ENCODE results near the gene CABP7.

The CABP7 gene

DNA sequence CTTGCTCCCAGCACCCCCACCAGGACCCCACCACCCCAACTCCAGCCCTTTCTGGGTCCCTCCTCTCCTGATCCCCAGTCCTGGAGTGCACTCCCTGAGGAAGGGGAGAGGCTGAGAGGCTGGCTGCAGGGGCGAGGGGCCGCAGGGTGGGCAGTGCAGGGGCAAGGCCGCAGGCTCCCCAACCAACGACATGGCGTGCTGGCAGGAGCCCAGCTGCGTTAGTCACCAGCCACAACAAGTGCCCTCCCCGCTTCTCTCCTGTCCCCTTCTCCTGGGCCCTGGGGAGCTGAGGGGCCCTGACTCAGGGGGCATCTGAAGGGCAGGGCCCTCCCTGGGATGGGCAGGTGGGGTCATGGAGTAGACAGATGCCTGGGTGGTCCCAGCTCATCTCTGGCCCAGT lies 2.3 kb downstream of the CABP7 start:
- no peak overlapping the region for H3K27ac ChIP-seq (ENCODE audit: low read depth, low read length)
- no peaks in the 10 kb centered on the region for H3K4me1 ChIP-seq (ENCODE audit: control insufficient read depth in 1 of 2, insufficient read depth in 2 of 2, low read length in 2 of 2)
- H3K27me3 ChIP-seq (ENCODE audit: control insufficient read depth in 1 of 2, insufficient read depth in 2 of 2, low read length in 2 of 2), result peaks cover 27 to 37% of the 10 kb centered on the region in 2 donors
- H3K4me3 ChIP-seq (ENCODE audit: low read depth in 1 of 2, low read length in 2 of 2), result no peak overlapping the region
- no peak overlapping the region for H3K9ac ChIP-seq (ENCODE audit: low read depth in 1 of 2, low read length in 2 of 2)
- no peaks in the 10 kb centered on the region for H3K36me3 ChIP-seq (ENCODE audit: control insufficient read depth in 1 of 2, insufficient read depth in 2 of 2, low read length in 2 of 2)
- H3K9me3 ChIP-seq (ENCODE audit: control insufficient read depth in 1 of 2, low read length in 2 of 2), result no peaks in the 10 kb centered on the region

DNA sequence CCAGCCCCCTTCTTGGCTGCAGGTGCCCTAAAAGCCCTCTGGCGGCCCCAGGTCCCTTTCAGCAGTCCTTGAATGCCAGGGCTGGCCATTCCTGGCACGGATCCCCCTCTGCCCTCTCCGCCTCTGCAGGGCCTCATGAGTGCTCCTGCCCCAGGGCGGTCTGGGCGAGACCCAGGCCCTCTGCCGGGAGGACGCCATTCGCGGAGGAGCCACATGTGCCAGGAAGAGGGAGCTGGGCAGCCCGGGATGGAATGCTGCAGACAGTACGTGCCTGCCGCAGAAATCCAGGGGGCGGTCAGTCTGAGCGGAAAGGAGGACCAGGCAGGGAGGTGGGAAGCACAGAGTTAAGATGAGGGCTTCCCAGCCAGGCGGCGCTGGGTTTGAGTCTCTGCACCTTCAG lies 2.8 kb downstream of the CABP7 start:
- peaks cover 27 to 37% of the 10 kb centered on the region in 2 donors for H3K27me3 ChIP-seq (ENCODE audit: control insufficient read depth in 1 of 2, insufficient read depth in 2 of 2, low read length in 2 of 2)
- no peak overlapping the region for H3K4me3 ChIP-seq (ENCODE audit: low read depth in 1 of 2, low read length in 2 of 2)
- H3K27ac ChIP-seq (ENCODE audit: low read depth, low read length), result no peak overlapping the region

DNA sequence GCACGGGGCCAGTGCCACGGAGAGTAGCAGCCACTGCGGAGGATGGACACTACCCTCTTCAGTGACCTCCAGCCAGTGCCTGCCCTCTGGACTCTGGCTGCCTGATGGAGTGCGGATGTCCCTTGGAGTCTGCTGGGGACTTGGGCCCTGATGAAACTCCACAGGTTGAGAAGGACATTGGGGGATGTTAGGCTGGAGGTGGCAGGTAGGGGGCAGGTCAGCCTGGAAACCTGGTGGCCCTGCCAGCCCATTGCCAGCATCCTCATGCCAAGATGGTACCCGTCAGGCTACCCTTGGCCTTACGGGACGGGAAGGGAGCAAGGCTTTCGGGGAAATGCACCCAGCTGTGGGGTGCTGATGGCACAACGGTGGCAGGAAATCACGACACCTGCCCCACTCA lies 4.0 kb downstream of the CABP7 start:
- Histone ChIP-seq H3K27ac (ENCODE audit: low read depth, low read length) (no peak overlapping the region), H3K4me1 (ENCODE audit: control insufficient read depth in 1 of 2, insufficient read depth in 2 of 2, low read length in 2 of 2) (no peaks in the 10 kb centered on the region), H3K27me3 (ENCODE audit: control insufficient read depth in 1 of 2, insufficient read depth in 2 of 2, low read length in 2 of 2) (peaks cover 20 to 27% of the 10 kb centered on the region in 2 donors), H3K36me3 (ENCODE audit: control insufficient read depth in 1 of 2, insufficient read depth in 2 of 2, low read length in 2 of 2) (no peaks in the 10 kb centered on the region), H3K9me3 (ENCODE audit: control insufficient read depth in 1 of 2, low read length in 2 of 2) (no peaks in the 10 kb centered on the region), H3K9ac (ENCODE audit: low read depth in 1 of 2, low read length in 2 of 2) (no peak overlapping the region), H3K4me3 (ENCODE audit: low read depth in 1 of 2, low read length in 2 of 2) (no peak overlapping the region)

More for the DNA sequence above, 2.8 kb downstream of the CABP7 start:
- no peak overlapping the region for H3K9ac ChIP-seq (ENCODE audit: low read depth in 1 of 2, low read length in 2 of 2)
- no peaks in the 10 kb centered on the region for H3K4me1 ChIP-seq (ENCODE audit: control insufficient read depth in 1 of 2, insufficient read depth in 2 of 2, low read length in 2 of 2)
- no peaks in the 10 kb centered on the region for H3K36me3 ChIP-seq (ENCODE audit: control insufficient read depth in 1 of 2, insufficient read depth in 2 of 2, low read length in 2 of 2)
- H3K9me3 ChIP-seq (ENCODE audit: control insufficient read depth in 1 of 2, low read length in 2 of 2), result no peaks in the 10 kb centered on the region

- no peaks in the 10 kb centered on the region for H3K4me1 ChIP-seq (ENCODE audit: control insufficient read depth in 1 of 2, insufficient read depth in 2 of 2, low read length in 2 of 2)
- peaks cover 11 to 18% of the 10 kb centered on the region in 2 donors for H3K27me3 ChIP-seq (ENCODE audit: control insufficient read depth in 1 of 2, insufficient read depth in 2 of 2, low read length in 2 of 2)
- H3K9me3 ChIP-seq (ENCODE audit: control insufficient read depth in 1 of 2, low read length in 2 of 2), result no peaks in the 10 kb centered on the region
- no peaks in the 10 kb centered on the region for H3K36me3 ChIP-seq (ENCODE audit: control insufficient read depth in 1 of 2, insufficient read depth in 2 of 2, low read length in 2 of 2)
- no peak overlapping the region for H3K4me3 ChIP-seq (ENCODE audit: low read depth in 1 of 2, low read length in 2 of 2)
- no peak overlapping the region for H3K9ac ChIP-seq (ENCODE audit: low read depth in 1 of 2, low read length in 2 of 2)
- no peak overlapping the region for H3K27ac ChIP-seq (ENCODE audit: low read depth, low read length)
Observed at GRCh38 chr22:29724843-29725242, 5.0 kb downstream of the CABP7 start.

- peaks cover 0 to 4% of the 10 kb centered on the region in 2 donors for H3K36me3 ChIP-seq (ENCODE audit: control insufficient read depth in 1 of 2, insufficient read depth in 2 of 2, low read length in 2 of 2)
- no peaks in the 10 kb centered on the region for H3K4me1 ChIP-seq (ENCODE audit: control insufficient read depth in 1 of 2, insufficient read depth in 2 of 2, low read length in 2 of 2)
- H3K9me3 ChIP-seq (ENCODE audit: control insufficient read depth in 1 of 2, low read length in 2 of 2), result no peaks in the 10 kb centered on the region
- no peak overlapping the region for H3K4me3 ChIP-seq (ENCODE audit: low read depth in 1 of 2, low read length in 2 of 2)
- no peak overlapping the region for H3K9ac ChIP-seq (ENCODE audit: low read depth in 1 of 2, low read length in 2 of 2)
- H3K27ac ChIP-seq (ENCODE audit: low read depth, low read length), result no peak overlapping the region
- H3K27me3 ChIP-seq (ENCODE audit: control insufficient read depth in 1 of 2, insufficient read depth in 2 of 2, low read length in 2 of 2), result peaks cover 8 to 13% of the 10 kb centered on the region in 2 donors
Observed at GRCh38 chr22:29726106-29726505, 6.3 kb downstream of the CABP7 start.

DNA sequence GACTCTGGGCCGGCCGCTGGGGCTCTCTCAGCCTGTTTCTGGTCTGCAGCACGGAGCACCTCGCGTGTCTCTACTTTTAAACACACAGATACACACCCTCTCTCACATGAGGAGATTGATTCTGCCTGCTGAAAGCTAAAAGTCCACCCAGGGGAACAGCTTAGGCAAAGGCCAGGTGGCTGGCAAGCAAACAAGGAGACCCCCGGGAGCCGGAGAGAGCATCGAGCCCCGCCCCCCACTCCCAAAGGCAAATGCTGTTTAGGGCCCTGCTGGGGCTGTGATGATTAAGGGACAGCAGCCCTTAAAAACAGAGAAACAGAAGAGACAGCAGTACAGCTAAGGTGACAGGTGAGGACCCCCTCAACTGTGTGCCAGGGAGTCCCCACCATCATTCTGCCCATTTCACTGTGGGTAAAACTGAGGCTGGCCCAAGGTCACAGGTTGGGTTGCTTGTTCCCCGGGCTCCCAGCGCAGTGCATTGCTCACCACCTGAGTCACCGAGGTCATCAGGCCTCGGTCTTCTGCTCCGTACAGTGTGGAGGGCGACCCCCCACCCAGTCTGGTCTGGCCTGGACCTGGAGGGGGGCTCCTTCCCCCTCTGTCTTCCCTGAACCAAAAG lies 6.8 kb downstream of the CABP7 start:
- H3K4me1 ChIP-seq (ENCODE audit: control insufficient read depth in 1 of 2, insufficient read depth in 2 of 2, low read length in 2 of 2), result no peaks in the 10 kb centered on the region
- peaks cover 0 to 4% of the 10 kb centered on the region in 2 donors for H3K36me3 ChIP-seq (ENCODE audit: control insufficient read depth in 1 of 2, insufficient read depth in 2 of 2, low read length in 2 of 2)
- H3K9ac ChIP-seq (ENCODE audit: low read depth in 1 of 2, low read length in 2 of 2), result no peak overlapping the region
- no peak overlapping the region for H3K27ac ChIP-seq (ENCODE audit: low read depth, low read length)
- no peaks in the 10 kb centered on the region for H3K9me3 ChIP-seq (ENCODE audit: control insufficient read depth in 1 of 2, low read length in 2 of 2)
- H3K27me3 ChIP-seq (ENCODE audit: control insufficient read depth in 1 of 2, insufficient read depth in 2 of 2, low read length in 2 of 2), result peaks cover 4 to 7% of the 10 kb centered on the region in 2 donors
- H3K4me3 ChIP-seq (ENCODE audit: low read depth in 1 of 2, low read length in 2 of 2), result no peak overlapping the region

DNA sequence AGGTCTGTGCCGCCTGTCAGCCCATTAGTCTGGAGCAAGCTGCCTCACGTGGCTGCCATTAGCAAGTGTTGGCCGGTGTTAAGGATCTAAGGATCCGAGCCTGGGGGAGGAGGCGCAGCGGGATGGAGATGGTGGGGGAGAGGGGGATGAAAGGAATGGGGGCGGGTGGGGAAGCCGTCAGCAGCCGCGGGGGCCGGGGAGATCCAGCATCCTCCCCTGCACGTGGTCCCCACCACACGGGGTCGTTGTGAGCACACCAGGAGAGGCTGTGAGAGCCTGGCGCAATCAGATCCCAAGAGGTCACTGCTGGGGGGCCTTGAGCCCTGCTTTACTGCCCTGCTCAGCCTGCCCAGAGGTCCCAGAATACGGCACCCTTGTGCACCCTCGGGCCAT lies 7.3 kb downstream of the CABP7 start:
- Histone ChIP-seq H3K36me3 (ENCODE audit: control insufficient read depth in 1 of 2, insufficient read depth in 2 of 2, low read length in 2 of 2) (peaks cover 0 to 4% of the 10 kb centered on the region in 2 donors), H3K4me3 (ENCODE audit: low read depth in 1 of 2, low read length in 2 of 2) (no peak overlapping the region), H3K9ac (ENCODE audit: low read depth in 1 of 2, low read length in 2 of 2) (no peak overlapping the region), H3K27ac (ENCODE audit: low read depth, low read length) (no peak overlapping the region), H3K27me3 (ENCODE audit: control insufficient read depth in 1 of 2, insufficient read depth in 2 of 2, low read length in 2 of 2) (peaks cover 2 to 4% of the 10 kb centered on the region in 2 donors), H3K9me3 (ENCODE audit: control insufficient read depth in 1 of 2, low read length in 2 of 2) (no peaks in the 10 kb centered on the region), H3K4me1 (ENCODE audit: control insufficient read depth in 1 of 2, insufficient read depth in 2 of 2, low read length in 2 of 2) (peaks cover 0 to 4% of the 10 kb centered on the region in 2 donors)

- Histone ChIP-seq H3K9me3 (ENCODE audit: control insufficient read depth in 1 of 2, low read length in 2 of 2) (no peaks in the 10 kb centered on the region), H3K27ac (ENCODE audit: low read depth, low read length) (no peak overlapping the region), H3K27me3 (ENCODE audit: control insufficient read depth in 1 of 2, insufficient read depth in 2 of 2, low read length in 2 of 2) (peaks cover 0 to 4% of the 10 kb centered on the region in 2 donors), H3K4me1 (ENCODE audit: control insufficient read depth in 1 of 2, insufficient read depth in 2 of 2, low read length in 2 of 2) (peaks cover 12 to 13% of the 10 kb centered on the region in 2 donors), H3K4me3 (ENCODE audit: low read depth in 1 of 2, low read length in 2 of 2) (no peak overlapping the region), H3K36me3 (ENCODE audit: control insufficient read depth in 1 of 2, insufficient read depth in 2 of 2, low read length in 2 of 2) (peaks cover 0 to 4% of the 10 kb centered on the region in 2 donors), H3K9ac (ENCODE audit: low read depth in 1 of 2, low read length in 2 of 2) (no peak overlapping the region)
Observed at GRCh38 chr22:29729161-29729560, 9.4 kb downstream of the CABP7 start.

DNA sequence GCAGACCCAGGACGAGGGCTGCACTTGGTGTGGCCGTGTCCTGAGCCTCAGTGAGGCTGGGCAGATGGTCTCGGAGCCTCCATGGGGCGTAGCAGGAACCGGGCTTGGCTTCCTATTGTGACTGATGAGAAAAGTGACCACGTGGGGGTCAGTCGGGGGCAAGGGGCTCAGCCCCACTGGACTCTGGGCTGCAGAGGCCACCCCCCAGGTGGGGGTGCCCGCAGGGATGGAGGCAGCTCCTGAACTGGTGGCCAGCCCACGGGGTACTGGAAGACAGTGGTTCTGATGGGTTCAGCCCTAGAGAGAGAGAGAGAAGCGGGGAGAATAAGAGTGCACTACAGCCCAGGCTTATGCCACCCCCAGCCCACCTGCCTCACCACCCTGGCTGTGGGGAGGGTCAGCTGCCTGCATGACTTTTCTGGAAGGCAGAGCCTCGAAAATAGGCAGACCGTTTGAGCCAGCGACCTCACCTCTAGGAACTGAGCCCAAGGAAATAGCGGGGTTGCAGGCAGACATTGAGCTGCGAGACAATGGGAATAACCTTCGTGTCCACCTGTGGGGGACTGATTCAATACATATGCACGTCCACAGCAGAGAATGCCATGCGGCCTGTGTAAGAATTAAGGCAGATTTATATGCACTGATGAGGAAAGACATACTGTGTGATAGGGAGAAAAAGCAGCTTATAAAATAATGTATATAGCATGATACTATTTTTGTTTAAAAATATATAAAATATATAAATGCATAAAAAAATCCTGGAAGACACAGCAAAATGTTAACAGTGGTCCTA lies 11.5 kb downstream of the CABP7 start:
- Histone ChIP-seq H3K27ac (ENCODE audit: low read depth, low read length) (no peak overlapping the region), H3K4me1 (ENCODE audit: control insufficient read depth in 1 of 2, insufficient read depth in 2 of 2, low read length in 2 of 2) (peaks cover 13% of the 10 kb centered on the region in 2 donors), H3K9me3 (ENCODE audit: control insufficient read depth in 1 of 2, low read length in 2 of 2) (no peaks in the 10 kb centered on the region), H3K36me3 (ENCODE audit: control insufficient read depth in 1 of 2, insufficient read depth in 2 of 2, low read length in 2 of 2) (peaks cover 0 to 11% of the 10 kb centered on the region in 2 donors), H3K9ac (ENCODE audit: low read depth in 1 of 2, low read length in 2 of 2) (no peak overlapping the region), H3K27me3 (ENCODE audit: control insufficient read depth in 1 of 2, insufficient read depth in 2 of 2, low read length in 2 of 2) (no peaks in the 10 kb centered on the region), H3K4me3 (ENCODE audit: low read depth in 1 of 2, low read length in 2 of 2) (no peak overlapping the region)

DNA sequence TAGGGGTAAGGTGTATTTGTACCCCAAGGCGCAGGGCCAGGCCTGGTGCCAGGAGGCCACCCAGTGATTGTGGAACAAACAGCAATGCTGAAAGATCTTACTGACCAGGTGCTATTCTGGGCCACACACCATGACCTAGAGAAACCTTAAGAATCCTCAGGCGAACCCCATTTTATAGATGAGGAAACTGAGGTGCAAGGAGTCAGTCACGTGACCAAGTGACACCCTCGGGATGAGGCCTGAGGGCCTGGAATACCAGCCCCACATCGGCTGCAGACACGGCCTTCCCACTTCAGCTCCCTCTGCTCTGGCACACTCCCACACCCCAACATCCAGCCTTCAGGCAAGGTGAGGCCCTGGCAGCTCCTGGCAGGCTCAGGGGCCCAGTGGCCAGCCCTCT lies 13.1 kb downstream of the CABP7 start:
- no peak overlapping the region for H3K4me3 ChIP-seq (ENCODE audit: low read depth in 1 of 2, low read length in 2 of 2)
- no peaks in the 10 kb centered on the region for H3K9me3 ChIP-seq (ENCODE audit: control insufficient read depth in 1 of 2, low read length in 2 of 2)
- H3K9ac ChIP-seq (ENCODE audit: low read depth in 1 of 2, low read length in 2 of 2), result no peak overlapping the region
- no peaks in the 10 kb centered on the region for H3K27me3 ChIP-seq (ENCODE audit: control insufficient read depth in 1 of 2, insufficient read depth in 2 of 2, low read length in 2 of 2)
- H3K4me1 ChIP-seq (ENCODE audit: control insufficient read depth in 1 of 2, insufficient read depth in 2 of 2, low read length in 2 of 2), result peaks cover 13% of the 10 kb centered on the region in 2 donors
- peaks cover 0 to 11% of the 10 kb centered on the region in 2 donors for H3K36me3 ChIP-seq (ENCODE audit: control insufficient read depth in 1 of 2, insufficient read depth in 2 of 2, low read length in 2 of 2)
- H3K27ac ChIP-seq (ENCODE audit: low read depth, low read length), result no peak overlapping the region

Measured in duodenal mucosa (tissue), 2 donors.